ENCODE results near the gene KCNN1. TPM values are rescaled to one million over a fixed set of nuclear protein-coding genes. Genes with fewer than 3 reads are reported as not detected.

The KCNN1 gene
- total RNA-seq, 1 experiment from 2014 or later, result 0.61 TPM

DNA sequence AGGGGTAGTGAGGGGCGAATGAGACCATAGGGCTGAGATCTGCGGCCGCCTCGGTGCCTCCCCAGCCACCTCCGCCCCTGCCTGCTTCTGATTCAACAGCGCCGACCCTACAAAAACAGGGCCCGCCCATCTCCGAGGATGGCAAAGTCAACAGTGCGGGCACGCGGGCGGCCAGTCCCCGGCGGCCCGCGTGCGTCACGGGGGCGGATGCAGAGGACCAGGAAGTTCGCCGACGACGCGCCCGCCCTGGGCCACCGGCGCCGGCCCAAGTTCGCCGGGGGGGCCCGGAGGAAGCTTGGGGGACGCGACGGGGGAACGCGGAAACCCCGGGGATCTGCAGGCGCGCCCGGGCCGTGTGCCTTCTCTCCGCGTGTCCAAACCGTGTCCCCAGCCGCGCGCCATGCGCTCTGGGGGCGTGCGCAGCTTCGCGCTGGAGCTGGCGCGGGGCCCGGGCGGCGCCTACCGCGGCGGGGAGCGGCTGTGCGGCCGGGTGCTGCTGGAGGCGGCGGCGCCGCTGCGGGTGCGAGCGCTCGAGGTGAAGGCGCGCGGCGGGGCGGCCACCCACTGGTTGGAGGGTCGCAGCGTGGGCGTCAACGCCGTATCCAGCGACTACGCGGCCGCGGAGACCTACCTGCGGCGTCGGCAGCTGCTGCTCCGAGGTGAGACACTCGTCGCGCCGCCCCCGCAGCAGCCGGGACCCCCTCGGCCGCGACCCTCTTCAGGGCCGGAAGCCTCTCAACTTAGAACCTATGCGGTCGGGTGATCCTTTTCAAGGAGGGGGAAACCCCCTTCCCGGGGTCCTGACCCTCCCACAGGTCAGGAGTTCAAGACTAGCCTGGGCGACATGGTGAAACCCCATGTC lies 34.2 kb downstream of the KCNN1 start (continued):
- TF ChIP-seq, protein P1, sequence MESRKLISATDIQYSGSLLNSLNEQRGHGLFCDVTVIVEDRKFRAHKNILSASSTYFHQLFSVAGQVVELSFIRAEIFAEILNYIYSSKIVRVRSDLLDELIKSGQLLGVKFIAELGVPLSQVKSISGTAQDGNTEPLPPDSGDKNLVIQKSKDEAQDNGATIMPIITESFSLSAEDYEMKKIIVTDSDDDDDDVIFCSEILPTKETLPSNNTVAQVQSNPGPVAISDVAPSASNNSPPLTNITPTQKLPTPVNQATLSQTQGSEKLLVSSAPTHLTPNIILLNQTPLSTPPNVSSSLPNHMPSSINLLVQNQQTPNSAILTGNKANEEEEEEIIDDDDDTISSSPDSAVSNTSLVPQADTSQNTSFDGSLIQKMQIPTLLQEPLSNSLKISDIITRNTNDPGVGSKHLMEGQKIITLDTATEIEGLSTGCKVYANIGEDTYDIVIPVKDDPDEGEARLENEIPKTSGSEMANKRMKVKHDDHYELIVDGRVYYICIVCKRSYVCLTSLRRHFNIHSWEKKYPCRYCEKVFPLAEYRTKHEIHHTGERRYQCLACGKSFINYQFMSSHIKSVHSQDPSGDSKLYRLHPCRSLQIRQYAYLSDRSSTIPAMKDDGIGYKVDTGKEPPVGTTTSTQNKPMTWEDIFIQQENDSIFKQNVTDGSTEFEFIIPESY (IDR thresholded peaks at IDR 0.05; ENCODE audit: extremely low read depth, insufficient replicate concordance, low read length), result no peak

DNA sequence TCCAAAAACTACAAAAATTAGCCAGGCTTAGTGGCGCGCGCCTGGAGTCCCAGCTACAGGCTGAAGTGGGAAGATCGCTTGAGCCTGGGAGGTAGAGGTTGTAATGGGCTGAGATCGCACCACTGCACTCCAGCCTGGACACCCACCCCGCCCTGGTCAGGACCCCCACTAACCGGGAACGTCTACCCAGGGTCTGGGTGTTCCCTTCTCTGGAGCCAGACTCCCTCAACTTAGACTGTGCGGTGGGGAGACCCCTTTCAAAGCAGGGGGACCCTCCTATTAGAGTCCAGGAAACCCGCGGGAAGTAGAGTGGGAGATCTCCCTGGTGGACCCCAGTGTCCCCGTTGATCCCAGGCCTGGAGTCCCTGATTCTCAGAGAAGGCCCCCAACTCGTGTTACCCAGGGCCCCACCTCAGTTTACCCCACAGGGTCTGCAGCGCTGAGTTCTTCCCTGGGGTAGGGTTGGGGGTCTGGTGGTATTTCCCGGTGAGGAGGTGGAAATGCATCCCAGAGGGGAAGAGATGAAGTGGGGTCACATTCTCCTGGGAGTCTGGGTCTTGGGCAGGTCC lies 35.0 kb downstream of the KCNN1 start:
- no peaks in the 10 kb centered on the region for H3K9me2 ChIP-seq (ENCODE audit: insufficient read depth)
- TF ChIP-seq POLR2AphosphoS5 (IDR thresholded peaks at IDR 0.05; ENCODE audit: low read depth, low read length), result 0 out of 2 replicates have a peak, but pooled peaks have one; percentile 13
- TF ChIP-seq, protein P2, sequence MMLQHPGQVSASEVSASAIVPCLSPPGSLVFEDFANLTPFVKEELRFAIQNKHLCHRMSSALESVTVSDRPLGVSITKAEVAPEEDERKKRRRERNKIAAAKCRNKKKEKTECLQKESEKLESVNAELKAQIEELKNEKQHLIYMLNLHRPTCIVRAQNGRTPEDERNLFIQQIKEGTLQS (IDR thresholded peaks at IDR 0.05), result no peak
- peak overlapping the region; percentile 94 for H3K4me2 ChIP-seq (ENCODE audit: low read length)
- no peaks in the 10 kb centered on the region for H4K20me1 ChIP-seq (ENCODE audit: insufficient read depth)
- ATAC-seq (no peak), DNase-seq (ENCODE audit: low read depth, low spot score) (no peak)
- H3K27ac ChIP-seq (ENCODE audit: low read depth, low read length), result peak overlapping the region; percentile 97
- POLR2A ChIA-PET, result no interaction called here
- H3K9me3 ChIP-seq (ENCODE audit: control insufficient read depth in 1 of 2, insufficient read depth in 1 of 2, low read depth in 1 of 2, low read length in 2 of 2), result no peaks in the 10 kb centered on the region
- intact Hi-C loops (cut with micrococcal nuclease), result loop anchor here (10.0 kb wide), 1 partner anchor 153 kb away; the partner anchor contains the start of gene PIK3R2
- H3K36me3 ChIP-seq (ENCODE audit: control insufficient read depth in 1 of 2, insufficient read depth in 2 of 2, low read length in 2 of 2), result no peaks in the 10 kb centered on the region; a peak in 1 of 4 replicates
- peaks cover 31% of the 10 kb centered on the region for H3K79me2 ChIP-seq (ENCODE audit: insufficient read depth, low read length)
- H3K27me3 ChIP-seq (ENCODE audit: insufficient read depth, low read length), result no peaks in the 10 kb centered on the region
- H3K4me3 ChIP-seq (replicated peaks in 1 of 2; ENCODE audit: low read depth in 1 of 2, low read length in 2 of 2), result peak overlapping the region; percentile 73 to 87
- CTCF ChIA-PET, result interaction anchor here (1.4 kb wide), 1 partner anchor 64 kb away, joined by 4 read pairs; no protein-coding TSS in a partner anchor
- H3K9ac ChIP-seq (ENCODE audit: low read length), result peak overlapping the region; percentile 86
- no TSS peak for BruUV-seq (replicated peaks)
- RAD21 ChIA-PET (ENCODE audit: low non-redundant PET in 1 of 2, low total read pairs in 2 of 2, uncharacterized antibody in 2 of 2, unreplicated experiment in 2 of 2), result no interaction called here
- peaks cover 27 to 57% of the 10 kb centered on the region in 2 experiments for H3K4me1 ChIP-seq (ENCODE audit: control insufficient read depth in 1 of 2, insufficient read depth in 2 of 2, low read length in 2 of 2)
- no peak overlapping the region for H2AFZ ChIP-seq (ENCODE audit: low read depth, low read length, poor library complexity, severe bottlenecking)

All from HCT116 (cell line).